HG02623 (cell line): Measurements from ENCODE around the gene ZFYVE9.

ENCODE experiments used
- ATAC-seq: cut with Tn5 transposase; IDR thresholded peaks from one replicate; pipeline ENCODE4 v1.9.1; 2021; ENCODE audit warnings: moderate library complexity; ENCODE audit not compliant: unreplicated experiment

ZFYVE9 gene

GRCh38 chr1:52337439-52337838 lies 195.6 kb downstream of the ZFYVE9 start:
- no peak for ATAC-seq

- no peak for ATAC-seq
Observed at GRCh38 chr1:52341655-52342260, 199.9 kb downstream of the ZFYVE9 start.

GRCh38 chr1:52343979-52344378 lies 202.1 kb downstream of the ZFYVE9 start:
- ATAC-seq = no peak

GRCh38 chr1:52345252-52345651 lies 203.4 kb downstream of the ZFYVE9 start:
- no peak for ATAC-seq

GRCh38 chr1:52346653-52347052 lies 204.8 kb downstream of the ZFYVE9 start:
- no peak for ATAC-seq

- ATAC-seq = no peak
Observed at GRCh38 chr1:52348704-52349300, 206.9 kb downstream of the ZFYVE9 start.

- ATAC-seq = no peak
Observed at GRCh38 chr1:52352690-52353089, 210.8 kb downstream of the ZFYVE9 start.

- no peak for ATAC-seq
Observed at GRCh38 chr1:52355436-52355835, 213.5 kb downstream of the ZFYVE9 start.

- ATAC-seq = no peak
Observed at GRCh38 chr1:52355847-52356505, 214.1 kb downstream of the ZFYVE9 start.

- ATAC-seq = no peak
Observed at GRCh38 chr1:52356818-52357355, 215.0 kb downstream of the ZFYVE9 start.

- no peak for ATAC-seq
Observed at GRCh38 chr1:52357397-52357796, 215.5 kb downstream of the ZFYVE9 start.

GRCh38 chr1:52358851-52359497 lies 217.1 kb downstream of the ZFYVE9 start:
- ATAC-seq = no peak

- no peak for ATAC-seq
Observed at GRCh38 chr1:52359676-52360594, 218.0 kb downstream of the ZFYVE9 start.

- no peak for ATAC-seq
Observed at GRCh38 chr1:52360595-52360968, 218.7 kb downstream of the ZFYVE9 start.

GRCh38 chr1:52364235-52364839 lies 222.4 kb downstream of the ZFYVE9 start:
- ATAC-seq = no peak

- ATAC-seq = peak; percentile 14
Observed at GRCh38 chr1:52365071-52365745, 223.3 kb downstream of the ZFYVE9 start.

GRCh38 chr1:52365746-52366516 lies 224.0 kb downstream of the ZFYVE9 start, which contains the start of gene CC2D1B:
Gene CC2D1B (minus strand): TSS chr1:52366205. CDS start chr1:52364620, 1,585 bp downstream.
- peak; percentile 92 for ATAC-seq

- ATAC-seq = no peak
Observed at GRCh38 chr1:52366517-52366827, 224.6 kb downstream of the ZFYVE9 start.

GRCh38 chr1:52367272-52367671 lies 225.4 kb downstream of the ZFYVE9 start:
- ATAC-seq = no peak
